Neural progenitor cell (in vitro differentiated cells): ENCODE results near the gene DEGS2. TPM values are rescaled to one million over a fixed set of nuclear protein-coding genes. Genes with fewer than 3 reads are reported as not detected.

Source experiments
- DNase-seq: peaks from one replicate; pipeline ENCODE4 v3.0.0-alpha.2; 2016; ENCODE audit warnings: low spot score
- H2AFZ ChIP-seq: fragments of 200-600 bp; sonication (generic); replicated peaks from 2 replicates; pipeline ENCODE4 v1.6.1; 2016; ENCODE audit warnings: antibody characterized with exemption
- H3F3A ChIP-seq: fragments of 200-600 bp; sonication (generic); 2 replicates; pipeline ENCODE4 v1.6.1; 2016; ENCODE audit warnings: antibody characterized with exemption, low read depth
- H3K27ac ChIP-seq: fragments of 200-600 bp; sonication (generic); 2 replicates; pipeline ENCODE4 v1.5.1; 2016; ENCODE audit warnings: mild to moderate bottlenecking
- H3K27me3 ChIP-seq: fragments of 200-600 bp; sonication (generic); 2 replicates; pipeline ENCODE4 v1.6.1; 2016; ENCODE audit warnings: mild to moderate bottlenecking, moderate library complexity
- H3K36me3 ChIP-seq: fragments of 200-600 bp; sonication (generic); 2 replicates; pipeline ENCODE4 v1.5.1; 2016
- H3K4me1 ChIP-seq: fragments of 200-600 bp; sonication (generic); 2 replicates; pipeline ENCODE4 v1.6.1; 2016; ENCODE audit warnings: mixed run types
- H3K4me2 ChIP-seq: fragments of 200-600 bp; sonication (generic); 2 replicates; pipeline ENCODE4 v1.6.1; 2016
- H3K4me3 ChIP-seq: fragments of 200-600 bp; sonication (generic); 2 replicates; pipeline ENCODE4 v1.5.1; 2016
- H3K79me2 ChIP-seq: fragments of 200-600 bp; sonication (generic); 2 replicates; pipeline ENCODE4 v1.6.1; 2016; ENCODE audit warnings: low read depth
- H3K9ac ChIP-seq: fragments of 200-600 bp; sonication (generic); 2 replicates; pipeline ENCODE4 v1.6.1; 2016
- H3K9me3 ChIP-seq: fragments of 200-600 bp; sonication (generic); 2 replicates; pipeline ENCODE4 v1.5.1; 2016; ENCODE audit warnings: low read depth
- H4K20me1 ChIP-seq: fragments of 200-600 bp; sonication (generic); 2 replicates; pipeline ENCODE4 v1.6.1; 2016; ENCODE audit warnings: low read depth
- H3K27ac Mint-ChIP-seq: 3 replicates; pipeline ENCODE4 v1.8.0; 2021; ENCODE audit warnings: mixed read lengths
- H3K27me3 Mint-ChIP-seq: 2 replicates; pipeline ENCODE4 v1.8.0; 2022; ENCODE audit warnings: low read depth, mild to moderate bottlenecking, inconsistent platforms, moderate library complexity, mixed read lengths; ENCODE audit not compliant: insufficient read depth
- H3K36me3 Mint-ChIP-seq: 3 replicates; pipeline ENCODE4 v1.8.0; 2021; ENCODE audit warnings: mixed read lengths
- H3K4me1 Mint-ChIP-seq: 3 replicates; pipeline ENCODE4 v1.8.0; 2021; ENCODE audit warnings: mixed read lengths
- H3K4me3 Mint-ChIP-seq: 3 replicates; pipeline ENCODE4 v1.8.0; 2021; ENCODE audit warnings: mild to moderate bottlenecking, moderate library complexity, mixed read lengths
- H3K9me3 Mint-ChIP-seq: 3 replicates; pipeline ENCODE4 v1.8.0; 2020; ENCODE audit warnings: mixed read lengths
- CTCF ChIP-seq: fragments of 200-600 bp; sonication (generic); IDR thresholded peaks from 2 replicates; pipeline ENCODE4 v1.5.1; 2017; ENCODE audit warnings: antibody characterized with exemption, mild to moderate bottlenecking
- EZH2 ChIP-seq: fragments of 200-600 bp; sonication (generic); IDR thresholded peaks from 2 replicates; pipeline ENCODE4 v1.6.1; 2017; ENCODE audit warnings: antibody characterized with exemption, mild to moderate bottlenecking, moderate library complexity
- EZH2phosphoT487 ChIP-seq: fragments of 200-600 bp; sonication (generic); IDR thresholded peaks from 2 replicates; pipeline ENCODE4 v1.6.1; 2017; ENCODE audit warnings: antibody characterized with exemption
- total RNA-seq: library from RNA; depleted of rRNA; stranded (reverse); fragments of >200 nt; gene quantifications from 2 replicates; pipeline ENCODE4 v1.2.3, GENCODE V29; 2015; ENCODE audit warnings: low replicate concordance

Gene DEGS2
- total RNA-seq, 1 donor from 2014 or later = not detected

GRCh38 chr14:100165376-100165775 is 5.9 kb upstream of the DEGS2 start:
- Histone ChIP-seq H3F3A (peaks cover 12% of the 10 kb centered on the region), H3K27me3 (peaks cover 64% of the 10 kb centered on the region), H3K4me2 (no peak overlapping the region), H3K4me1 (peaks cover 10% of the 10 kb centered on the region), H3K36me3 (no peaks in the 10 kb centered on the region), H3K79me2 (no peaks in the 10 kb centered on the region), H3K9me3 (no peaks in the 10 kb centered on the region), H3K4me3 (no peak overlapping the region), H3K9ac (no peak overlapping the region), H2AFZ (peak overlapping the region; percentile 17), H3K27ac (no peak overlapping the region), H4K20me1 (no peaks in the 10 kb centered on the region)
- peaks cover 19% of the 10 kb centered on the region for H3K27me3 Mint-ChIP-seq
- peaks cover 8% of the 10 kb centered on the region for H3K4me1 Mint-ChIP-seq
- TF ChIP-seq EZH2 (no peak), CTCF (peak; percentile 4), EZH2phosphoT487 (no peak)
- peaks cover 3% of the 10 kb centered on the region for H3K36me3 Mint-ChIP-seq
- no peak for DNase-seq
- peaks cover 3% of the 10 kb centered on the region for H3K9me3 Mint-ChIP-seq
- peak overlapping the region; percentile 57 for H3K27ac Mint-ChIP-seq
- peak overlapping the region; percentile 59 for H3K4me3 Mint-ChIP-seq

DNA sequence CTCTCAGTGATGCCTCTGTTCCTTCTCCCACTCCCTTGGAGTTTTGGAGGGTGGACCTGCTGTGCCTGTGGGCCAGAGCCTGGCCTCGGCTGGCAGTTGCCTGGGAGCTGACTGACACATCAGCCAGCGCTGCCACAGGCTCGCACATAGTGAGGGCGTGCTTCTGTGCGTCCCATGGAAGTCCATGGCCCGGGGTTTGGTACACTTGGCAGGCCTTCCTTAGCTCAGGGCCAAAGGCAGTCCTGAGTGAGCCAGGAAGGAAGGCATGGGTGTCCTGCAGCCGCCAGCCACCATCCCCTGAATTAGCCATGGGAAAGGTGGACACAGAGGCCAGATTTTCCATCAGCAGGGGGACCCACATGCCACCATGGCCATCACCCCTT is 1.1 kb upstream of the DEGS2 start:
- Histone ChIP-seq H3K79me2 (no peaks in the 10 kb centered on the region), H3F3A (peaks cover 11% of the 10 kb centered on the region), H3K27ac (no peak overlapping the region), H3K4me1 (peaks cover 17% of the 10 kb centered on the region), H3K4me2 (no peak overlapping the region), H2AFZ (no peak overlapping the region), H3K36me3 (no peaks in the 10 kb centered on the region), H3K9me3 (no peaks in the 10 kb centered on the region), H3K4me3 (no peak overlapping the region), H4K20me1 (no peaks in the 10 kb centered on the region), H3K9ac (no peak overlapping the region), H3K27me3 (peaks cover 95% of the 10 kb centered on the region)
- TF ChIP-seq CTCF (no peak), EZH2 (no peak), EZH2phosphoT487 (no peak)
- H3K36me3 Mint-ChIP-seq = peaks cover 3% of the 10 kb centered on the region
- H3K4me1 Mint-ChIP-seq = peaks cover 7% of the 10 kb centered on the region
- H3K27me3 Mint-ChIP-seq = peaks cover 43% of the 10 kb centered on the region
- H3K27ac Mint-ChIP-seq = no peak overlapping the region
- DNase-seq = no peak
- peaks cover 3% of the 10 kb centered on the region for H3K9me3 Mint-ChIP-seq
- peak overlapping the region; percentile 72 for H3K4me3 Mint-ChIP-seq

DNA sequence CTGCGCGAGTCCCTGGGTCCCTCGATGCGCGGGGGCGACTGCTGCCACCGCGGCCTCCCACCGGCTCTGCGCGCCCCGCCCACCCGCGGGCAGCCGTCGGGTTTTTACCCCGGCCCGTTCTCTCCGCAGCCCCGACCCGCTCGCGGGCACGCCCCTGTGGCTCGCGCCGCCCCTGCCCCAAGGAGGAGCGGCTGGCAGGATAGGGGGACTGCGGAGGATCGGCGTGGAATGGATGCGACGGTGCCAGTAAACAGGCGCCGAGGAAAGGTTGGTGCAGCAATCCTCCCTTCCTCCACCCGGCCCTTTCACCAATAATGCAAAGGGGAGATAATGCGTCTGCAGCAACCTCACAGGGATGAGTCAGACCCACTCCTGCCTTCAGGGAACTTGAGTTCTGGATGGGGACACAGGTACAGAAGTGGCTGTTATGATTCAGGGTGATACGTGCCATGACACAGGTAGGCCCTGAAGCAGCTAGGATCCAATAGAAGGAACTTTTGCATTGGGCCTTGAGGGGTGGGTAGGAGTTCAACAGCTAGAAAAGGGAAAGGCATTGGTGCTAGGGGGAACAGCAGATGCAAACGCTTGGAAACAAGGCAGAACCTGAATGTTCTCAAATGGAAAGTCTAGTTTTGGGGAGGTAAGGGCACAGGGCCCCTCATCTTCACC is 554 bp upstream of the DEGS2 start:
- peak; percentile 46 for DNase-seq
- H3K9ac ChIP-seq = no peak overlapping the region
- no peaks in the 10 kb centered on the region for H4K20me1 ChIP-seq
- H3K9me3 ChIP-seq = no peaks in the 10 kb centered on the region
- H3K9me3 Mint-ChIP-seq = peaks cover 4% of the 10 kb centered on the region
- H3K4me3 ChIP-seq = peak overlapping the region; percentile 52
- H3K4me2 ChIP-seq = peak overlapping the region; percentile 94
- H3K79me2 ChIP-seq = no peaks in the 10 kb centered on the region
- H3K4me3 Mint-ChIP-seq = peak overlapping the region; percentile 72
- H3K4me1 Mint-ChIP-seq = peaks cover 9% of the 10 kb centered on the region
- peak overlapping the region; percentile 48 for H2AFZ ChIP-seq
- H3K36me3 ChIP-seq = no peaks in the 10 kb centered on the region
- peaks cover 18% of the 10 kb centered on the region for H3K4me1 ChIP-seq
- peaks cover 90% of the 10 kb centered on the region for H3K27me3 ChIP-seq
- TF ChIP-seq EZH2phosphoT487 (peak; percentile 45), CTCF (no peak), EZH2 (peak; percentile 81)
- H3K27me3 Mint-ChIP-seq = peaks cover 45% of the 10 kb centered on the region
- peaks cover 1% of the 10 kb centered on the region for H3K36me3 Mint-ChIP-seq
- H3F3A ChIP-seq = peaks cover 10% of the 10 kb centered on the region
- no peak overlapping the region for H3K27ac ChIP-seq
- no peak overlapping the region for H3K27ac Mint-ChIP-seq
